Vagina (tissue), 2 donors: ENCODE results near the gene JMJD4. TPM values are rescaled to one million over a fixed set of nuclear protein-coding genes. Genes with fewer than 3 reads are reported as not detected.
A peak's percentile ranks its signal among the peaks of the same experiment; 100 is the strongest.

Experiments used
- DNase-seq, 2 donors: peaks; one replicate each; pipeline ENCODE4 v3.0.0-alpha.2; 2017; ENCODE audit errors: extremely low spot score in 2 of 2
- H3K27ac ChIP-seq: fragments of 200-600 bp; sonication (generic); one replicate; pipeline ENCODE4 v1.5.1; 2019
- H3K27me3 ChIP-seq: fragments of 200-600 bp; sonication (generic); one replicate; pipeline ENCODE4 v1.5.1; 2019
- H3K36me3 ChIP-seq, 2 donors: fragments of 200-600 bp; sonication (generic); one replicate each; pipeline ENCODE4 v1.5.1; 2017 to 2019
- H3K4me1 ChIP-seq: fragments of 200-600 bp; sonication (generic); one replicate; pipeline ENCODE4 v1.5.1; 2019
- H3K4me3 ChIP-seq, 2 donors: fragments of 200-600 bp; sonication (generic); 1 replicate in 1 of 2; 2 replicates in 1 of 2; pipeline ENCODE4 v1.5.1; 2016 to 2019
- H3K9me3 ChIP-seq: fragments of 200-600 bp; sonication (generic); one replicate; pipeline ENCODE4 v1.5.1; 2019
- POLR2A ChIP-seq, 2 donors: fragments of 450-650 bp; IDR thresholded peaks; one replicate each; pipeline ENCODE4 v1.6.1; 2017; ENCODE audit warnings: antibody characterized with exemption in 2 of 2, mild to moderate bottlenecking in 2 of 2, moderate library complexity in 2 of 2
- POLR2AphosphoS5 ChIP-seq, 2 donors: sonication (generic); formaldehyde crosslinking; IDR thresholded peaks; one replicate each; pipeline ENCODE4 v1.9.0; 2017; ENCODE audit warnings: antibody characterized with exemption in 2 of 2, mild to moderate bottlenecking in 2 of 2, low read depth in 1 of 2; ENCODE audit not compliant: insufficient read depth in 1 of 2
- intact Hi-C: fragments of 100-400 bp; cut with DNase I; formaldehyde crosslinking; loops from one replicate; pipeline ENCODE4 v1.15.1; 2023
- total RNA-seq: library from RNA; depleted of rRNA; stranded (reverse); fragments of >200 nt; gene quantifications from one replicate; pipeline ENCODE4 v1.2.3, GENCODE V29; 2016
- TF ChIP-seq, protein P1 (sequence below), 3 experiments: fragments of 450-650 bp in 2 of 3; fragments of 200-600 bp in 1 of 3; sonication (generic) in 1 of 3; IDR thresholded peaks; one replicate each; pipeline ENCODE4 v1.5.1; 2017 to 2019; ENCODE audit warnings: antibody characterized with exemption in 3 of 3, mild to moderate bottlenecking in 2 of 3, moderate library complexity in 2 of 3

The JMJD4 gene
- total RNA-seq, 1 donor from 2014 or later, result 18.2 TPM

DNA sequence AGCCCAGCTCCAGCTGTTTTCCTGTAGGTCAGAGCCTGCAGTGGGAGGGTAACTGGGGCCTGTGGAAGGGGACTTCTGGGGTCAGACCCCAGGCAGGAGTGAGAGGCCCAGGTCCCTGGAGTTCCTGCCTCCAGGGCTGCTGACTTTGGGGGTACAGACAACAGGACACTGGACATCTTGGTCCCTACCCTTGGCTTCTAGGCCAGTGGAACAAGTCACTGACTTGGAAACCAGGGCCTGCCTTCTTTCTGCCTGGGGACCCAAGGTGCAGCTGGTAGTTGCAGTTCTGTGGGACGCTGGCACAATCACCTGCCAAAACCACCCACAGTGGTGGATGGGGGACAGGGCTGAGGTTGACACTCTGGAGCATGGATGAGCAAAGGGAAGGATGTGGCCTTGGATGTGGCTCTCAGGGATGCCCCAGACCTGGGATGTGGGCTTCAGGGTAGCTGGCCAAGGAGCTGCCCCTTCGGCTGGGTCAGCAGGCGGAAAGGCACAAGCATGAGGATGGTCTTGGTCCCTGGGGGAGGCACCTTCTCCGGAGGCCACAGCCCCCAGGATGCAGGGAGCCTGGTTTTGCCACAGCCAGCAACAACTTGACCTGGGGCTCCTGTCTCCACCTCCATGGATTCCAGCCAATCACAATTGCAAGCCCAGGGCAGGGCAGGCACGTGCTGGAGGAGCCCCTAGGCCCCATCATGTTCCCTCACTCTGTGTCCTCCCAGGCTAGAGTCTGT is 5.8 kb downstream of the JMJD4 start:
- H3K27ac ChIP-seq, result peak overlapping the region; percentile 81
- no peak for DNase-seq
- no peak for TF ChIP-seq POLR2A (IDR thresholded peaks at IDR 0.05)
- TF ChIP-seq, protein P1, sequence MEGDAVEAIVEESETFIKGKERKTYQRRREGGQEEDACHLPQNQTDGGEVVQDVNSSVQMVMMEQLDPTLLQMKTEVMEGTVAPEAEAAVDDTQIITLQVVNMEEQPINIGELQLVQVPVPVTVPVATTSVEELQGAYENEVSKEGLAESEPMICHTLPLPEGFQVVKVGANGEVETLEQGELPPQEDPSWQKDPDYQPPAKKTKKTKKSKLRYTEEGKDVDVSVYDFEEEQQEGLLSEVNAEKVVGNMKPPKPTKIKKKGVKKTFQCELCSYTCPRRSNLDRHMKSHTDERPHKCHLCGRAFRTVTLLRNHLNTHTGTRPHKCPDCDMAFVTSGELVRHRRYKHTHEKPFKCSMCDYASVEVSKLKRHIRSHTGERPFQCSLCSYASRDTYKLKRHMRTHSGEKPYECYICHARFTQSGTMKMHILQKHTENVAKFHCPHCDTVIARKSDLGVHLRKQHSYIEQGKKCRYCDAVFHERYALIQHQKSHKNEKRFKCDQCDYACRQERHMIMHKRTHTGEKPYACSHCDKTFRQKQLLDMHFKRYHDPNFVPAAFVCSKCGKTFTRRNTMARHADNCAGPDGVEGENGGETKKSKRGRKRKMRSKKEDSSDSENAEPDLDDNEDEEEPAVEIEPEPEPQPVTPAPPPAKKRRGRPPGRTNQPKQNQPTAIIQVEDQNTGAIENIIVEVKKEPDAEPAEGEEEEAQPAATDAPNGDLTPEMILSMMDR (IDR thresholded peaks at IDR 0.05), result no peak
- TF ChIP-seq POLR2AphosphoS5 (IDR thresholded peaks at IDR 0.05; ENCODE audit: insufficient read depth in 1 of 2, low read depth in 1 of 2), result no peak
- H3K27me3 ChIP-seq, result no peaks in the 10 kb centered on the region
- no peaks in the 10 kb centered on the region for H3K9me3 ChIP-seq
- H3K4me1 ChIP-seq, result peaks cover 47% of the 10 kb centered on the region
- H3K4me3 ChIP-seq, result peak overlapping the region; percentile 63 to 66
- intact Hi-C loops, result no loop called here
- H3K36me3 ChIP-seq, result peaks cover 0 to 7% of the 10 kb centered on the region in 2 donors

DNA sequence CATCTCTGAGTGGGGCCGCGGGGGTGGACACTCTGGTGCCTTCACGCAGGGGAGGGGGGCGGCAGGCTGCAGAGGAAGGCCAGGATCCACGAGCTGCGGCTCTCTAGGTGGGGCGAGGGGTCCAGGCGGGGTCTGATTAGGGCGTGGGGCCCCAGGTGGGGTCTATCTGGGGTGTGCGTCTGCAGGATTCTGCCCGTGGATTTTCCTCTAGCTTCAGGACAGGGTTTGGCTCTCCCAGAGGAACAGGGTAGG is 6.3 kb downstream of the JMJD4 start:
- peak overlapping the region; percentile 63 to 66 for H3K4me3 ChIP-seq
- peaks cover 0 to 7% of the 10 kb centered on the region in 2 donors for H3K36me3 ChIP-seq
- H3K27me3 ChIP-seq, result no peaks in the 10 kb centered on the region
- peaks cover 42% of the 10 kb centered on the region for H3K4me1 ChIP-seq
- TF ChIP-seq POLR2A (IDR thresholded peaks at IDR 0.05), result no peak
- TF ChIP-seq, protein P1 (IDR thresholded peaks at IDR 0.05), result no peak
- no peak for TF ChIP-seq POLR2AphosphoS5 (IDR thresholded peaks at IDR 0.05; ENCODE audit: insufficient read depth in 1 of 2, low read depth in 1 of 2)
- H3K27ac ChIP-seq, result peak overlapping the region; percentile 81
- intact Hi-C loops, result no loop called here
- DNase-seq, result no peak
- H3K9me3 ChIP-seq, result no peaks in the 10 kb centered on the region

DNA sequence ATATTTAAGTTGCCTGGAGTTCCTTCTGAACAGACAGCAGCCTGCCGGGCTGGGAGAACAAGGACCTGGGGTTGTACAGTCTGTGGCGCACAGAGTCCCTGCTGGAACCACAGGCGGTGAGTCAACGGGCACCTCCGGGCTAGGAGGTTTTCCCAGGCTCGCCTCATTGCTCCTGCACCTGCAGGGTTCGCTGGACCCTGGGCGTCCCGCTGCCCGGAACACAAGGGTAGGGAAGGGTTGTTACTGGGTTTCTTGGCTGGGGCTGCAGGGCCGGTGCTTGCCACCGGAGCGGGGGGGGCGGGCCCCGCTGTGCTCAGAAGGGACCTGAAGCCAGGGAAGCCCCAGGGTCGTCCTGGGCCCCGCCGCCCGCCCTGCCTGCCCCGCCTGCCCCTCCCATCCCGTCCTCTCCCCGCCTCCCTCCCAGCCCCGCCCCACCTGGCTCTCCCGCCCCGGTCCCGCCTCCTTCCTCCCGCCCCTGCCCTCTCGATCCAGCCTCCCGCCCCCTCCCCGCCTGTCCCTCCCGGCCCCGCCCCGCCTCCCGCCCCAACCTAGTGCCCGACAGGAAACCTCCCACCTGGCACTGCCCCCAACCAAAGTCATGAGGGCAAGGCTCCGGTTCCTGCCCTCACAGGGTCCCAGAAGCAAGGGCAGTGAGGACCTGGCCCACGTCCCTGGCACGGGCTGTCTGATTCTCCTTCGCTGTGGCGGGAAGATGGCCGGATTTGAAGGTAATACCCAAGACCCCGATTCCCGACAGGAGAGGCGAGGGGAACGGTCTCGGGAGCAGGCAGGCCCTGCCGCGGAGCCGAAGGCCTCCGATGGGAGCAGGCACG is 6.8 kb downstream of the JMJD4 start:
- peak overlapping the region; percentile 81 for H3K27ac ChIP-seq
- no peaks in the 10 kb centered on the region for H3K9me3 ChIP-seq
- H3K27me3 ChIP-seq, result no peaks in the 10 kb centered on the region
- TF ChIP-seq, protein P1 (IDR thresholded peaks at IDR 0.05), result no peak
- TF ChIP-seq POLR2AphosphoS5 (IDR thresholded peaks at IDR 0.05; ENCODE audit: insufficient read depth in 1 of 2, low read depth in 1 of 2) (peak in 1 of 2 donors; percentile 33), POLR2A (IDR thresholded peaks at IDR 0.05) (no peak)
- no peak for DNase-seq
- H3K36me3 ChIP-seq, result peaks cover 0 to 7% of the 10 kb centered on the region in 2 donors
- intact Hi-C loops, result no loop called here
- H3K4me3 ChIP-seq, result peak overlapping the region; percentile 63 to 66
- H3K4me1 ChIP-seq, result peaks cover 36% of the 10 kb centered on the region

DNA sequence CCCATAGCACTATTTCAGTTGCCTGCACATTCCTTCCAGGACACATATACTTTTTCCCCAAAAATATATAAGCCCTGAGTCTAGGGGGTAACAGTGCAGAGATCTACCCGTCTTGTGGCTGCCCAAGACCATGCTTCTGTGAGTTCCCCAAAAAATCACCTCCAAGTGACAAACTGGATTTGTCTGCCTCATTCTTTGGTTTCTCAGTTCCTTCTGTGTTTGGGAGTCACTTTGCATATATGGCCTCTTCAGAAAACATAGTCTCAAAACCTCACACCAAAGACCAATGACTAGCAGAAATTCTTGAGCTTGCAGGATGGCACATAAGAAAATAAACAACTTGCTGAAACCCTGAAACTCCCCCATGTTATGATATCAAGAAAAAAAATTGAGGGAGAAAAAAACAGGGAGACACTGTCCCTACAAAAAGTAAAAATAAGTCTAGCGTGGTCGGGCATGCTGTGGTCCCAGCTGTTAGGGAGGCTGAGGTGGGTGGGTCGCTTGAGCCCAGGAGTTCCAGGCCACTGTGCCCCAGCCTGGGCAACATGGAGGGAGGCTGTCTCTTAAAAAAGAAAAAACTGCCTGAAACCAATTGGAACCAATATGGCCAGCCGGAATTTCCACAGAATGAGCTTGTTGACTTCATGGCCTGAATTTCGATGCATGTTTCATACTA is 8.0 kb downstream of the JMJD4 start:
- Histone ChIP-seq H3K36me3 (peaks cover 0 to 5% of the 10 kb centered on the region in 2 donors), H3K4me3 (no peak overlapping the region), H3K27ac (no peak overlapping the region), H3K9me3 (peaks cover 2% of the 10 kb centered on the region), H3K27me3 (no peaks in the 10 kb centered on the region), H3K4me1 (peaks cover 33% of the 10 kb centered on the region)
- no peak for DNase-seq
- TF ChIP-seq, protein P1 (IDR thresholded peaks at IDR 0.05), result no peak
- no peak for TF ChIP-seq POLR2A (IDR thresholded peaks at IDR 0.05)
- TF ChIP-seq POLR2AphosphoS5 (IDR thresholded peaks at IDR 0.05; ENCODE audit: insufficient read depth in 1 of 2, low read depth in 1 of 2), result no peak
- intact Hi-C loops, result no loop called here
